Renal cortical epithelial cell (primary cell): ENCODE data around the gene CACNA1C. TPM values are rescaled to one million over a fixed set of nuclear protein-coding genes. Genes with fewer than 3 reads are reported as not detected.
"Not testable (repeated sequence)": the region's sequence is repeated elsewhere in the genome, so short reads cannot be mapped to it uniquely, and the experiment has no call there.

Source experiments
- DNase-seq: peaks from one replicate; pipeline ENCODE4 v3.0.0-alpha.2; 2011; ENCODE audit warnings: low read depth
- total RNA-seq: library from RNA; depleted of rRNA; stranded (reverse); fragments of >200 nt; gene quantifications from 2 replicates; pipeline ENCODE4 v1.2.3, GENCODE V29; 2014

Gene CACNA1C
- total RNA-seq, 1 donor from 2014 or later: 0.05 TPM

DNA sequence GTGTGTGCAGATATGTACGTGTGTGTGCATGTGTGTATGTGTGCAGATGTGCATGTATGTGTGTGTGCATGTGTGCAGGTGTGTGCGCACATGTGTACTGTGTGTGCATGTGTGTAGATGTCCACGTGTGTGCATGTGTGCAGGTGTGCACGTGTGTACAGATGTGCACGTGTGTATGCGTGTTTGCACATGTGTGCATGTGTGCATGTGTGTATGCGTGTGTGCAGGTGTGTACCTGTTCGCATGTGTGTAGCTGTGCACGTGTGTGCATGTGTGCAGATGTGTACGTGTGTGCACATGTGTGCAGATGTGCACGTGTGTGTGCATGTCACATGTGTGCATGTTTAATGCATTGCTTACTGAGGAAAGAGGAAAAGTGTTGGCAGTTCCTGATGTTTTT lies 686.3 kb downstream of the CACNA1C start:
- no peak for DNase-seq

DNA sequence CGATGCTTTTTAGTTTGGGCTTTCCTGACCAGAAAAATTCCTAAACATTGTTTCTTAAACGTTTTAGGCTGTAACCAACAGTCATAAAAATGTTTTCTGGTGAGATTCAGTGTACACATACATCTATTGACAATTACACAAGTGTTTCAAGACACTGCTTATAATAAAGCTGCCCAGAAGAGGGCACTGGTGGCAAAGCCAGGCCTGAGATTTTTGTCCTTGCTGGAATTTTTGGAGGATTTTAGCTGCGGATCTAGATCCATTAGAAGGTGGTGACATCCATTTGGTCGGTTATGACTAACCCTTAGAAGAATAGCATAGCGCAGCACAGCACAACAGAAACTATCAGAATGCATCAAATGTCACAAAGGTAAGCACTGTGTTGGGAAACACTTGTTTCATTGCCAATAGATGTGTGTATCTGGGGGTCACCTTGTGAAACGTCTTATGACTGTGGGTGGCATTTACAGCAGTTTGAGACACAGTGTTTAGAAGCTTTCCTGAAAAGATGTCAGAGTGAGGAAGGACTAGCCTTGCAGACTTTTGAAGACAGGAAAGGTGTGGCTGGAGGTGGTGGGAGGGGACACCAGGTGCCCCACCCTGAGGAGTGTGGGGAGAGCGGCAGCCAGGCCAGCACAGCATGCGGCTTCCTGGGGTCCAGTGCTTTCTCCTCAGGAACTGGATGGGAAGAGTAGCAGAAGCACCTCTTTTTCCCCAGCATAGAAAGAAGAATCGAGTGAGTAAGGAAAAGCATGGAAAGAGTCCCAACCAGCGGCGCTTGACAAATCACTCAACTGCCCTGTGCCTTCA lies 687.2 kb downstream of the CACNA1C start:
- peak; percentile 15 for DNase-seq

DNA sequence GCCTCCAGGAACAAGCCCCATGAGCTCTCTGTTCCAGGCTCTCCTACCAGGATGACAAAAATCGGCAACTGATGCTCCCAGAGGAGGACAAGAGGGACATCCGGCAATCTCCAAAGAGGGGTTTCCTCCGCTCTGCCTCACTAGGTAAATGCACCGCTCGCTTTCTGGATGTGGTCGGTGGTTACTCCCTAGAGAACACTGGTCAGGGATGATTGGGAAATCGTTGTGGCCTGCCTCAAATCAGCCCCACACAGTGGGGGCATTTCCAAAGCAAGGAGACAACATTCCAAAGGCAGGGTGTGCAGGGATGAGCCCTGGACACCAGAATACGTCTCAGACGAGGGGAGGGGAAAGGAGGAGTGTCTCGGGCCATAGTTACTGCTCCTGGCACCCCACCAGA lies 689.2 kb downstream of the CACNA1C start:
- not testable (repeated sequence) for DNase-seq

DNA sequence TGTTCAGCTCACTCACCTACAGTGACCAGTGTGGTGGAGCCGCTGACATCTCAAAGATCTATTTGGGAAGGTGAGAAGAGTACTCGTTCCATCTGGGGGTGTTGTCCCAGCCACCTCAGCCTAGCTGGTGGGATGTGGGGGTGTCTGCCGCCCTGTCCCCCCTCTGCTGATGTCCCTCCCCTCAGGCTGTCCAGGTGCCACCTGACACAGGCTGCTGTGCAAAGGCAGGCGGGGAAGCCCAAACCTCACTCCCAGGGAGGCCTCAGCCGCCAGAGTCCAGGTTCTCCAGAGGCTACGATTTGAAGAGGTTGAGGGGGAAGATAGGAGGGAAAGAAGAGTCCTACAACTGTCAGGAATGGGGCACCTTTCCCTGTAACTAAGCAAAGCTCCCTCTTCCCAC lies 690.7 kb downstream of the CACNA1C start:
- no peak for DNase-seq

DNA sequence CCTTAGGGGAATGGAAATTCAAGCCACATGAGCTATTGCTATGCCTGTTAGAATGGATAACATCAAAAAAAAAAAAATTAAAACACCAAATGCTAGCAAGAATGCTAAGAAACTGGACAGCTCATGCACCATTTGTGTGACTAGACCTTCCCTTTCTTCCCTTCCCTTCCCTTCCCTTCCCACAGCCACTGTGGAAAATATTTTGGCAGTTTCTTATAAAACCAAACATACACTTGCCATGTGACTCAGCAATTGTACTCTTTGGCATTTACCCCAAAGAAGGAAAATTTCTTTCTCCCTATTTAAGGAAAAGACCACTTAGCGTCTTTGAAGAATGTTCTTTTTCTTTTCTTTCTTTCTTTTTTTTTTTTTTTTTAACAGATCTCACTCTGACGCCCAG lies 692.9 kb downstream of the CACNA1C start:
- DNase-seq: no peak

Other genes starting within 250 kb of the CACNA1C start
- gene LRTM2, start 232.4 kb upstream of the CACNA1C start, total RNA-seq: not detected in 2 replicates
- 0.17 and 0.20 TPM in 2 replicates for gene CACNA2D4, start 134.3 kb upstream of the CACNA1C start, total RNA-seq
- 9.4 and 14.3 TPM in 2 replicates for gene DCP1B, start 48.5 kb upstream of the CACNA1C start, total RNA-seq